Measurements from ENCODE around the gene TXNRD1.
"Not testable (repeated sequence)": the region's sequence is repeated elsewhere in the genome, so short reads cannot be mapped to it uniquely, and the experiment has no call there.

Gene TXNRD1

GRCh38 chr12:104319028-104319427 is 103.4 kb downstream of the TXNRD1 start:
- DNase-seq (ENCODE audit: insufficient read length, low spot score) (no peak), FAIRE-seq (no peak)

GRCh38 chr12:104319918-104320626 is 104.5 kb downstream of the TXNRD1 start:
- DNase-seq (ENCODE audit: insufficient read length, low spot score) (no peak), FAIRE-seq (no peak)

GRCh38 chr12:104320627-104321024 is 105.0 kb downstream of the TXNRD1 start:
- DNase-seq (ENCODE audit: insufficient read length, low spot score) (no peak), FAIRE-seq (no peak)

GRCh38 chr12:104321949-104322348 is 106.4 kb downstream of the TXNRD1 start:
- no peak for DNase-seq (ENCODE audit: insufficient read length, low spot score)
- FAIRE-seq = no peak

- DNase-seq (ENCODE audit: insufficient read length, low spot score); FAIRE-seq: not testable (repeated sequence)
Measured at GRCh38 chr12:104322533-104322932, 107.0 kb downstream of the TXNRD1 start.

- FAIRE-seq = no peak
Measured at GRCh38 chr12:104323899-104324298, 108.3 kb downstream of the TXNRD1 start.

GRCh38 chr12:104328278-104328677 is 112.7 kb downstream of the TXNRD1 start:
- not testable (repeated sequence) for FAIRE-seq; DNase-seq (ENCODE audit: insufficient read length, low spot score)

More at GRCh38 chr12:104323899-104324298, 108.3 kb downstream of the TXNRD1 start:
- DNase-seq (ENCODE audit: insufficient read length, low spot score) = no peak

GRCh38 chr12:104328790-104329189 is 113.2 kb downstream of the TXNRD1 start:
- DNase-seq (ENCODE audit: insufficient read length, low spot score) = no peak
- FAIRE-seq = no peak

- DNase-seq (ENCODE audit: insufficient read length, low spot score) = no peak
- FAIRE-seq = no peak
Measured at GRCh38 chr12:104329707-104330532, 114.3 kb downstream of the TXNRD1 start.

- FAIRE-seq (no peak), DNase-seq (ENCODE audit: insufficient read length, low spot score) (no peak)
Measured at GRCh38 chr12:104331376-104331775, 115.8 kb downstream of the TXNRD1 start.

- FAIRE-seq; DNase-seq (ENCODE audit: insufficient read length, low spot score): not testable (repeated sequence)
Measured at GRCh38 chr12:104332273-104332672, 116.7 kb downstream of the TXNRD1 start.

GRCh38 chr12:104333692-104334255 is 118.2 kb downstream of the TXNRD1 start:
- DNase-seq (ENCODE audit: insufficient read length, low spot score) (no peak), FAIRE-seq (no peak)

GRCh38 chr12:104334581-104334980 is 119.0 kb downstream of the TXNRD1 start:
- DNase-seq (ENCODE audit: insufficient read length, low spot score) (no peak), FAIRE-seq (no peak)

- DNase-seq (ENCODE audit: insufficient read length, low spot score) = no peak
- FAIRE-seq = no peak
Measured at GRCh38 chr12:104336115-104336514, 120.5 kb downstream of the TXNRD1 start.

- FAIRE-seq = no peak
- DNase-seq (ENCODE audit: insufficient read length, low spot score) = no peak
Measured at GRCh38 chr12:104337030-104337558, 121.5 kb downstream of the TXNRD1 start.

- FAIRE-seq (no peak), DNase-seq (ENCODE audit: insufficient read length, low spot score) (no peak)
Measured at GRCh38 chr12:104339663-104340062, 124.1 kb downstream of the TXNRD1 start.

- no peak for FAIRE-seq
- no peak for DNase-seq (ENCODE audit: insufficient read length, low spot score)
Measured at GRCh38 chr12:104340177-104340576, 124.6 kb downstream of the TXNRD1 start.

GRCh38 chr12:104340925-104341611 is 125.5 kb downstream of the TXNRD1 start:
- DNase-seq (ENCODE audit: insufficient read length, low spot score) (no peak), FAIRE-seq (no peak)

GRCh38 chr12:104342147-104342546 is 126.6 kb downstream of the TXNRD1 start:
- FAIRE-seq = no peak
- DNase-seq (ENCODE audit: insufficient read length, low spot score) = no peak

GRCh38 chr12:104342635-104343249 is 127.2 kb downstream of the TXNRD1 start:
- FAIRE-seq = no peak
- DNase-seq (ENCODE audit: insufficient read length, low spot score) = no peak

Data from HTR-8/SVneo (cell line).